ENCODE results near the gene TP53BP1. TPM values are rescaled to one million over a fixed set of nuclear protein-coding genes. Genes with fewer than 3 reads are reported as not detected.

The TP53BP1 gene
- polyA plus RNA-seq, 1 experiment, result 85.6 TPM

DNA sequence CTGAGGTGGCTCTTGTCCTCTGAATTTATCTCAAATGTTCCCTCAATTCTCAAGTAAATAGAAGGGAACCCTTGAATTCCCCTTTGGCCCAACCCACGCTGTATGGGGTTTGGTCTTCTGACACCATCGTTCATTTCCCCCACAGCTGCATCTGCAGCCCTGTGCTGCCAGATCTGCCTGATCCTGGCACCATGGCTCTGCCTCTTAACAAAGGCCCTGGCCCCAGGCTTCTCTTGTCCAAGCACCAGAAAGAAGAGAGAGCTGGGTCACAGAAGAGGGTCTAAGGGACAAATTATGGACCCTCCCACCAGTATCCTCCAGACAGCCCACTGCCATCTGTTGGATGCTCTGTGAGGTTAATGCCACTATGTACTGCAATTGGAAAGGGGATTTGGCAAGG lies 26.2 kb upstream of the TP53BP1 start:
- H3K27ac ChIP-seq (ENCODE audit: low read depth, low read length), result no peak overlapping the region
- TF ChIP-seq, protein P1, sequence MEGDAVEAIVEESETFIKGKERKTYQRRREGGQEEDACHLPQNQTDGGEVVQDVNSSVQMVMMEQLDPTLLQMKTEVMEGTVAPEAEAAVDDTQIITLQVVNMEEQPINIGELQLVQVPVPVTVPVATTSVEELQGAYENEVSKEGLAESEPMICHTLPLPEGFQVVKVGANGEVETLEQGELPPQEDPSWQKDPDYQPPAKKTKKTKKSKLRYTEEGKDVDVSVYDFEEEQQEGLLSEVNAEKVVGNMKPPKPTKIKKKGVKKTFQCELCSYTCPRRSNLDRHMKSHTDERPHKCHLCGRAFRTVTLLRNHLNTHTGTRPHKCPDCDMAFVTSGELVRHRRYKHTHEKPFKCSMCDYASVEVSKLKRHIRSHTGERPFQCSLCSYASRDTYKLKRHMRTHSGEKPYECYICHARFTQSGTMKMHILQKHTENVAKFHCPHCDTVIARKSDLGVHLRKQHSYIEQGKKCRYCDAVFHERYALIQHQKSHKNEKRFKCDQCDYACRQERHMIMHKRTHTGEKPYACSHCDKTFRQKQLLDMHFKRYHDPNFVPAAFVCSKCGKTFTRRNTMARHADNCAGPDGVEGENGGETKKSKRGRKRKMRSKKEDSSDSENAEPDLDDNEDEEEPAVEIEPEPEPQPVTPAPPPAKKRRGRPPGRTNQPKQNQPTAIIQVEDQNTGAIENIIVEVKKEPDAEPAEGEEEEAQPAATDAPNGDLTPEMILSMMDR (IDR thresholded peaks at IDR 0.05; ENCODE audit: low read depth, low read length), result no peak
- H3K4me3 ChIP-seq (ENCODE audit: low read depth, low read length), result peak overlapping the region; percentile 98
- ChIA-PET CTCF (no interaction called here), POLR2A (interaction anchor here (0.6 kb wide), 1 partner anchor 9 kb away, joined by 3 read pairs; no protein-coding TSS in a partner anchor)
- H3K9me3 ChIP-seq (ENCODE audit: control insufficient read depth, insufficient read depth, low read length), result no peaks in the 10 kb centered on the region
- DNase-seq (ENCODE audit: low read depth, low spot score), result no peak
- no peaks in the 10 kb centered on the region for H3K27me3 ChIP-seq (ENCODE audit: control insufficient read depth, insufficient read depth, low read length)

GRCh38 chr15:43518197-43518761 lies 25.3 kb upstream of the TP53BP1 start:
- Histone ChIP-seq H3K4me3 (ENCODE audit: low read depth, low read length) (peak overlapping the region; percentile 98), H3K27me3 (ENCODE audit: control insufficient read depth, insufficient read depth, low read length) (no peaks in the 10 kb centered on the region), H3K27ac (ENCODE audit: low read depth, low read length) (peak overlapping the region; percentile 70), H3K9me3 (ENCODE audit: control insufficient read depth, insufficient read depth, low read length) (no peaks in the 10 kb centered on the region)
- ChIA-PET CTCF (no interaction called here), POLR2A (interaction anchor here (0.7 to 1.3 kb wide), 4 partner anchors 8 to 77 kb away, joined by 3 to 5 read pairs (median 5); no protein-coding TSS in a partner anchor)
- DNase-seq (ENCODE audit: low read depth, low spot score), result no peak
- TF ChIP-seq, protein P1 (IDR thresholded peaks at IDR 0.05; ENCODE audit: low read depth, low read length), result no peak

DNA sequence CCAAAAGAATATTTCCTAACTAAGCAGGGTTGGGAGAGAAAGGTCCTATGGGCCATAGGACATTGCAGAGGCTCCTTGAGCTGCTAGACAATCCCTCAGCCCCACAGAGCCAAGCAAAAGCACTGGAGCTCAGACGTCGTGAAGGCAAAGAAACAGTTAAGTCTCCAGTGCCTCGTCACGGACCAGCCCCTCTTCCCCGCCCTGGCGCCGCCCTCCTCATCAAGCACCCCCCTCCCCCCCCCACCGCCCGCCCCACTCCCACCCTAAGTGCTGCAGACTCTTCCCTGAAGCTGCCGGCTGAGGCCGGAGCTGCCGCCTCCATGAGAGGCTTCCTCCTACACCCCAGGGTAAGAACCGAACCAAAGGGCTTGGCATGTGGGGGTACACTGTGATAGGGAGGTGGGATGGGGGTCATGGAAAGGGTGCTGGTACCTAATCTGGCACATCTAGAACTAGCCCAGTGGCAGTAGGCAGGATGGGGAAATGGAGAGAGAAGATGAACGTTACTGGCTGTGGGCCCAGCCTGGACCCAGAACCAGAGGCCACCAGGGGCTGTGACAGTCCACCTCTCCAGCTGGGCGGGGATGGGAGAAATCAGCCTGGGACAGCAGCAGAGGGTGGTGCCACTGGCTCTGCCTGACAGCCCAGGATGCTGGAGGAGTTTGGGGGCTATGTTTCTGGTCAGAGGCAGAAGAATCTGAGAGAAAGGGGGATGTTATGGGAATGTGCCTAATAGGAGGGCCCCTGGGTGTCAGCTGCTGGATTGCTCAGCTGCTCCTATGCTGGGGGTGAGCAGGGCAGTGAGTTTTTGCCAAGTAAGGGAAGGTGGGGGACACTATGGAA lies 24.6 kb upstream of the TP53BP1 start, which contains the start of gene MAP1A:
TSS of gene MAP1A (plus strand) at position 255 of the 843 bp plus-strand sequence. CDS start 3,866 bp downstream, outside the sequence.
- CTCF ChIA-PET, result interaction anchor here (1.3 kb wide), 1 partner anchor 77 kb away, joined by 7 read pairs; no protein-coding TSS in a partner anchor
- TF ChIP-seq, protein P1 (IDR thresholded peaks at IDR 0.05; ENCODE audit: low read depth, low read length), result no peak

GRCh38 chr15:43516801-43517353 lies 23.9 kb upstream of the TP53BP1 start:
- DNase-seq (ENCODE audit: low read depth, low spot score), result no peak
- TF ChIP-seq, protein P1 (IDR thresholded peaks at IDR 0.05; ENCODE audit: low read depth, low read length), result no peak
- Histone ChIP-seq H3K27me3 (ENCODE audit: control insufficient read depth, insufficient read depth, low read length) (no peaks in the 10 kb centered on the region), H3K9me3 (ENCODE audit: control insufficient read depth, insufficient read depth, low read length) (no peaks in the 10 kb centered on the region), H3K27ac (ENCODE audit: low read depth, low read length) (peak overlapping the region; percentile 75), H3K4me3 (ENCODE audit: low read depth, low read length) (peak overlapping the region; percentile 98)
- POLR2A ChIA-PET, result interaction anchor here (0.6 to 1.3 kb wide), 5 partner anchors 11 to 743 kb away, joined by 3 to 4 read pairs (median 3); no protein-coding TSS in a partner anchor
- CTCF ChIA-PET, result interaction anchor here (1.3 kb wide), 1 partner anchor 76 kb away, joined by 7 read pairs; no protein-coding TSS in a partner anchor

More for the DNA sequence above, 24.6 kb upstream of the TP53BP1 start, which contains the start of gene MAP1A:
- Histone ChIP-seq H3K27ac (ENCODE audit: low read depth, low read length) (peak within 1 kb of the TSS; percentile 75), H3K4me3 (ENCODE audit: low read depth, low read length) (peak within 1 kb of the TSS; percentile 98), H3K27me3 (ENCODE audit: control insufficient read depth, insufficient read depth, low read length) (no peaks in the 10 kb centered on the region), H3K9me3 (ENCODE audit: control insufficient read depth, insufficient read depth, low read length) (no peaks in the 10 kb centered on the region)
- POLR2A ChIA-PET, result interaction anchor here (0.6 to 1.3 kb wide), 7 partner anchors 7 to 743 kb away, joined by 3 to 5 read pairs (median 4); no protein-coding TSS in a partner anchor
- DNase-seq (ENCODE audit: low read depth, low spot score), result no peak

Measured in AG04450 (cell line).